Smooth muscle cell of the brain vasculature (primary cell): ENCODE results near the gene GRAMD1B.

Experiments used
- DNase-seq: peaks from one replicate; pipeline ENCODE4 v3.0.0-alpha.2; 2012; ENCODE audit warnings: low read depth, low spot score

The GRAMD1B gene

GRCh38 chr11:123532131-123532530 lies 102.1 kb downstream of the GRAMD1B start:
- no peak for DNase-seq

GRCh38 chr11:123535401-123535800 lies 105.3 kb downstream of the GRAMD1B start:
- no peak for DNase-seq

- no peak for DNase-seq
Measured at GRCh38 chr11:123536690-123537437, 106.8 kb downstream of the GRAMD1B start.

GRCh38 chr11:123537726-123538125 lies 107.7 kb downstream of the GRAMD1B start:
- DNase-seq: no peak

- DNase-seq: no peak
Measured at GRCh38 chr11:123543797-123544196, 113.7 kb downstream of the GRAMD1B start.

DNA sequence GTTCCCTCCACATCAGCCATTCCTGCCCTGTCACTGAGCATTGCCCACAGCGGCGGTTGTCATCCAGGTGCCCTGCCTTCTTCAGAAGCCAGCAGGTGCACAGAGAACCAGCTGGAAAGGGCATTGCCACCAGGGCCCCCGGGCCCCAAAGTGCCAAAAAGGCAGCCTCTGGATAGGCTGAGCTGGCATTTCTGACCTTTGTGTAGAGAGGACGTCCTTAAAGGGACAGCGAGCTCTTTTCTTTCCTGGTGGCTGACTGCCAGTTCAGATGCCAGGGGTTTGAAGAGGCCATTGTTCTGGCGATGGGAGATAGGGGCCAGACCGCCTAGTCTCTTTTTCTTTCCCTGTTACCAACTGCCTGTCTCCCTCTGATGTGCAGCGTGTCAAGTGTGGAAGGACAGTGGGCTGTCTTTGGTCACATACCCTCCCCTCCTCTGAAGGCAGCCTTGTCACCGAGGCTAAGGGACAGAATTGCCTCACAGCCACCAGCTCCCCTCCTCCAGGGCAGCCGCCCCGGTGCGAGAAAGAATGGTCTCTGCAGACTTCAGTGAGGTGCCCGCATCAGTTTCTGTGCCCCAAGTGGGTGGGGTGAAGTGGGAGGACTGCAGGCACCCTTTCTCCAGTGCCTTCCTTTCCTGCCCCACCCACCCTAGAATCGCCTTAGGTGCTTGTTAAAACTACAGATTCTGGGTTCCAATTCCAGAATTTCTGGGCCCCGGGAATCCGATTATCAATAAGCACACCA lies 114.7 kb downstream of the GRAMD1B start:
- no peak for DNase-seq

- DNase-seq: no peak
Measured at GRCh38 chr11:123545726-123546270, 115.7 kb downstream of the GRAMD1B start.

- DNase-seq: no peak
Measured at GRCh38 chr11:123546515-123546914, 116.4 kb downstream of the GRAMD1B start.

DNA sequence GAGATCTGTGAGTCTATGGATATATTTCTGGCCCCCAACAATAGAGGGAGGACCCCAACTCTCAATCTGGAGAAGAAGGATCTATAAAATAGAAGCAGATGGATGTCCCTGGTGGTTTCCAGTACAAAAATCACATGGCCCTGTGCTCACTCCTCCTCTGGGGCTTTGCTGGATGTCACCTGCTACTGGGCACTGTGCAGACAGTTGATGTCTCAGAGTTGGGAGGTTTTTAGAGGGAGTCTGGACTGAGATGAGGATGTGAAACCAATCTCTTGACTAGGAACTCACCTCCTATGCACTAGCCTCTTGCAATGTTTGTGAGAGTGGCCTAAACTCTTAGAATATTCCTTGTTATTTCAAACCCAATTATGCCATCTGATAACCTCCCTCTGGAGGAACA lies 117.1 kb downstream of the GRAMD1B start:
- DNase-seq: no peak

DNA sequence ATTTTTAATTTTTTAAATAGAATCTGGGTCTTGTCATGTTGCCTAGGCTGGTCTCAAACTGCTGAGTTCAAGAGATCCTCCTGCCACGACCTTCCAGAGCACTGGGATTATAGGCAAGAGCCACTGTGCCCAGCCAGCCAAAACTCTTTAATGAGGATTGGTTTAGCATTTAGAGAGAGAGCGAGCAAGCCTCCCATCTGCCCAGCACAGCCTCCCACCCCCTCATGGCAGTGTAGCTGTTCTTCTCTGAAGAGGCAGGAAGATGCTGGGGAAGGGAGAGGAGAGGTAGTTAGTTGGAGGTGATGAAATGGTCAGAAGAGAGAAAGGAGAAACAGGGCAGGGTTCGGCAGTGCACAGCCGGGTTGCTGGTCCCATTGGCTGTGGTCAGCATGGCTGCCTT lies 118.7 kb downstream of the GRAMD1B start:
- no peak for DNase-seq

DNA sequence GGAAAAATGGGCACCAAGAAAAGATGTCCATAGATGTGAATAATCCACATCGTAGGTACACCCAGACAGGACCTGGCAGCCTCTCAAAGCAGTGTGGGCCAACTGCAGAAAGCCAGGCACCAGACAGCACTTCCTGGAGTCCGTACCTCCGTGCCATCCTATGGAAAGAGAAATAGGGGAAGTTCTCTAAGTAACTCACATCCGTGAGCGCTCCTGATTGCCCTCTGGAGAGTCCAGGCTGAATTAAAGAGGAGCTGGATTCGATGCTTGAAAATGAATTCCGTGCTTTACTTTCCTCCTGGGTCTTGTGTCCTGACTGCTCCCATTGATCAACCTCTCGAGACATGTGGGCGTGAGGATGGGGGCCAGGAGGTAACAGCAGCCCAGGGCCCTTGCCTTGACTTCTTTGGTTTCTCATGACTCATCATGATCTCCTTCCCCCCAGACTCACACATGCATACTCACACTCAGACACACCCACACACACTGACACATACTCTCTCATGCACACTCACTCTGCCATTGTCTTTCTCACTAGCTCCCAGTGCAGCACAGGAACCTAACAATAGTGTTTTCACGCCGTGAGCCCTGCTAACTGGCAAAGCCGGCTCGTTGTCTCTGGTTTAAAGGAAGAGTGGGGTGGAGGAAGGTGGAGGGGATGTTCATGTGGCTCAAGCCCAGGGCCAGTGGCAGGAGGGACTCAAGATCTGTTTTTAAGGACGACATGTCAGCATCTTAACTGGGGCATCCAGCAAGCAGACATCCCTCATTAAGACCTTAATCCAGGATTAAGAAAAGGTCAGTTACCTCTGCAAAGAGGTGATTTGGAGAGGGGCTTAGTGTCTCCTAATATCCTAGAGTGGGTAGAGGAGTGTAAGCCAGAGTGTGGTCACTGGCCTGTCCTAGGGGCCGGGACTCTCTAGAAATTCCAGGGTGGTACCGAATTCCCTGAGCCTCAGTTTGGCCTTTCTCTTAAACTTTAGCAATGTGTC lies 120.2 kb downstream of the GRAMD1B start:
- DNase-seq: no peak

DNA sequence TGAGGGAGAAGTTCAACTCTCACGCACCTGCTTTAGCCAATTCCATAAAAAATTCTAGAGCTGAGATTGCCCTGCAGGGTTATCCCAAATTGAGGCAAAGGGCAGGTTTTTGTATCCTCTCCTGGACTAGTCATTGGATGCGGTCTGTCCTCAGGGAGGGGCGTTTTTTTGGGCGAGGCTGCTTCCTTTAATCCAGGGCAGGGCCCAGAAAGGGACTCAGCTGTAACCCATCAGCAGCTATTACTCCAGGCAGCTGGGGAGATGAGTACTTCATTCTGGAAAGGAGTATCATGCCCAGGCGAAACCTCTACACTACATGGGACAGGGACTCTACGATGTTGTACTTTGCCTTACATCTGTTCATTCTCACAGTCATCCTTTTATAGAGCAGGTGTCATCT lies 121.0 kb downstream of the GRAMD1B start:
- no peak for DNase-seq

GRCh38 chr11:123556633-123557032 lies 126.6 kb downstream of the GRAMD1B start:
- DNase-seq: no peak

- no peak for DNase-seq
Measured at GRCh38 chr11:123558536-123559315, 128.7 kb downstream of the GRAMD1B start.

- DNase-seq: no peak
Measured at GRCh38 chr11:123559523-123559955, 129.5 kb downstream of the GRAMD1B start.

DNA sequence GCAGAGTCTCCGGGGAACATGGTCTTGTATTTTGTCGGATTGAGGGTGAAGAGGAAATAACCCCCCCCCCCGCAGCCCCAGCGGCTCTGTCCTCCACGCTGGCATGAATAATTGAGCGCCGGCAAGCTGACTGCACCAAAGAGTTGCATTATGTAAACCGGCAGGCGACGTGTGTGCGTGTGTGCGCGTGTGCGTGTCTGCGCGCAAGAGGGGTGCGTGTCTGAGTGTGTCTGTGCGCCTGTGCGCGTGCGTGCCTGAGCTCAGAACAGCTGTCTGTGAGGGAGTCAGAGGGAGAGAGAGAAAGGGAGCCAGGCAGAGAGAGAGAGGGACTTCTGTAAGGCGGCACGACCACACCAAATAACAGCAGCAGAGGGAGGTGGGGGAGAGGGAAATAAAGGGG lies 129.9 kb downstream of the GRAMD1B start:
- no peak for DNase-seq

DNA sequence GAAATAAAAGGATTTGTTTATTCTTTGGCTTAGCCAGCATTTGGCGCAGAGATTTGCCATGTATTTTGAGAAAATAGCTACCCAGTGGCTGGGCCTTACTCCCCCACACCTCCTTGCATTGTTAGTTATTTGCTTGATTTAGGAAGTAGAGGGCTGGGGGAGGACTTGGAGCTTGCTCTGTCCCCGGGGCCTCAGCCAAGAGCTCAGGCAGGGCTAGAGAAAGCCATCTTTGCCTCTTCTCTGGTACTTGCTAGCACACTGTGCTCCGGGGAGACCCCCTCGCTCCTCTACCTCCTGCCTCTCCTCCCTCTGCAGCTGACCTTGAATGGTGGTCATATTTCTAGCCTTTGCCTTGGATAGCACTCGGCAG lies 131.3 kb downstream of the GRAMD1B start:
- DNase-seq: no peak

DNA sequence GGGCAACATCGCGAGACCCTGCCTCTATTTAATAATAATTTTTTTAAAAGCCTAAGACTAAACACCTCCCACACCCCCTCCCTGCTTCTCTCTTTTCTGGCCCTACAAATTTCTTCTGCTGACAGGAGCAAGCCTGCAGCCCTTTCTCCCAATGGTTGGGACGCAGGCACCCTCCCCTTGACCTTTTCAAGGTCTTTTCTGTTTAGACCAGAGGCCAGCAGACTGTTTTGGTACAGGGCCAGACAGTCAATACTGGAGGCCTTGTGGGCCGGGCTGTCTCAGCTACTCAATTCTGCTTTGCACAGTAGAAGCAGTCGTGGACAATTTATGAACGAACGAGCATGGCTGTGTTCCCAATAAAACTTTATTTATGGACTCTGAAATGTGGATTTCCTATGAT lies 132.1 kb downstream of the GRAMD1B start:
- DNase-seq: no peak

DNA sequence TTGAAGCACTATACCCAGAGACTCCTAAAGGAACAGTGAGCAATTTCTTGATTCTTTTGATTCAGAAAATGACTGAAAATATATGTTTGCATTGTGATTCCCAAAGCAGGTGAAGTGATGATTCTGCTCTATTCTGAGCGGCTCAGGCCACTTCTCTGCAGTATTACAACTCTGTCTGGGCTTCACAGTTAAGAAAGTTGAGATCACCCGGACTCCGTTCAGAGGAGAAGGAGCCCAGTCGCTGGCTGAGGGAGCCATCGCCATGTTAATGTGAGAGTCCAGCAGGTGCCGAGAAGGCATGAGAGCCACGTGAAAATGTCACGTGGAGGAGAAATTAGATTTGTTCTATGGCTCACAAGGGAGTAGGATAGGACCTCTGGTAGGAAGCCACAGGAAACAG lies 132.8 kb downstream of the GRAMD1B start:
- no peak for DNase-seq

GRCh38 chr11:123564221-123564620 lies 134.2 kb downstream of the GRAMD1B start:
- DNase-seq: no peak

- DNase-seq: no peak
Measured at GRCh38 chr11:123566852-123567251, 136.8 kb downstream of the GRAMD1B start.
